Kidney (tissue), 14 donors: Measurements from ENCODE around the gene TRIM5. TPM values are rescaled to one million over a fixed set of nuclear protein-coding genes. Genes with fewer than 3 reads are reported as not detected.

Experiments
- DNase-seq, 5 donors: peaks; one replicate each; pipeline ENCODE4 v3.0.0-alpha.2; 2013 to 2020
- FAIRE-seq: peaks from 2 replicates; lab custom pipeline; 2012; peaks lifted over from hg19 to GRCh38; lab: Jason Lieb, UNC
- H3K27ac ChIP-seq, 2 donors: one replicate each; pipeline ENCODE4 v1.7.0; 2013; ENCODE audit warnings: low read depth in 2 of 2, low read length in 2 of 2, inconsistent platforms in 1 of 2
- H3K27me3 ChIP-seq: one replicate; pipeline ENCODE4 v1.7.1; 2013; ENCODE audit warnings: low read length, inconsistent platforms; ENCODE audit not compliant: control insufficient read depth, insufficient read depth
- H3K36me3 ChIP-seq, 3 donors: one replicate each; pipeline versions ENCODE4 v1.7.0 to v1.7.1; 2013; ENCODE audit warnings: low read length in 3 of 3, control low read depth in 1 of 3, inconsistent platforms in 1 of 3; ENCODE audit not compliant: insufficient read depth in 3 of 3, control insufficient read depth in 2 of 3
- H3K4me1 ChIP-seq, 3 donors: one replicate each; pipeline versions ENCODE4 v1.7.0 to v1.7.1; 2013; ENCODE audit warnings: low read length in 3 of 3, inconsistent platforms in 1 of 3, low read depth in 1 of 3; ENCODE audit not compliant: control insufficient read depth in 2 of 3, insufficient read depth in 2 of 3
- H3K4me3 ChIP-seq, 3 donors: one replicate each; pipeline versions ENCODE4 v1.7.0 to v1.8.1; 2013; ENCODE audit warnings: low read length in 3 of 3, control low read depth in 1 of 3, inconsistent platforms in 1 of 3
- H3K9ac ChIP-seq, 3 donors: one replicate each; pipeline versions ENCODE4 v1.7.0 to v1.7.1; 2013; ENCODE audit warnings: low read length in 3 of 3, control low read depth in 1 of 3, inconsistent platforms in 1 of 3
- H3K9me3 ChIP-seq, 3 donors: one replicate each; pipeline versions ENCODE4 v1.7.0 to v1.7.1; 2013; ENCODE audit warnings: low read length in 3 of 3, control low read depth in 1 of 3, inconsistent platforms in 1 of 3; ENCODE audit not compliant: control insufficient read depth in 2 of 3, insufficient read depth in 1 of 3
- intact Hi-C: fragments of 100-400 bp; cut with DNase I; formaldehyde crosslinking; loops from one replicate; pipeline ENCODE4 v1.11.1; 2022
- polyA plus RNA-seq: library from polyadenylated mRNA; stranded (reverse); fragments of 350-450 nt; fragmentation: Illumina TruSeq; extraction: RNeasy Lipid Tissue Mini Kit (QIAGEN cat#74804); gene quantifications from one replicate; pipeline ENCODE4 v1.2.3, GENCODE V29; 2014; ENCODE audit warnings: low read depth, low replicate concordance; ENCODE audit not compliant: insufficient read depth
- total RNA-seq: library from RNA; stranded (reverse); fragmentation: NEBNext Ultra II Directional; extraction: Animal tissue kit (Norgen Biotek cat#: 25700); gene quantifications from one replicate; pipeline ENCODE4 v1.2.1, GENCODE V29; 2021
- TF ChIP-seq, protein P1 (sequence below): IDR thresholded peaks from 3 replicates; pipeline ENCODE4 v1.5.1; 2012; ENCODE audit warnings: mild to moderate bottlenecking, moderate library complexity, borderline replicate concordance; ENCODE audit not compliant: insufficient read depth; ENCODE audit errors: extremely low read depth
- donor health status: control.
- donor health status: control.
- donor health status: control.
- donor health status: control.
- donor health status: control.
- donor health status: DM: yes; HTN: yes; CAD: no.
- donor health status: Normal renal cell carcinoma (clear cell type).

The TRIM5 gene
- total and polyA plus RNA-seq, 2 donors from 2014 or later, result 11.2 to 27.7 TPM

DNA sequence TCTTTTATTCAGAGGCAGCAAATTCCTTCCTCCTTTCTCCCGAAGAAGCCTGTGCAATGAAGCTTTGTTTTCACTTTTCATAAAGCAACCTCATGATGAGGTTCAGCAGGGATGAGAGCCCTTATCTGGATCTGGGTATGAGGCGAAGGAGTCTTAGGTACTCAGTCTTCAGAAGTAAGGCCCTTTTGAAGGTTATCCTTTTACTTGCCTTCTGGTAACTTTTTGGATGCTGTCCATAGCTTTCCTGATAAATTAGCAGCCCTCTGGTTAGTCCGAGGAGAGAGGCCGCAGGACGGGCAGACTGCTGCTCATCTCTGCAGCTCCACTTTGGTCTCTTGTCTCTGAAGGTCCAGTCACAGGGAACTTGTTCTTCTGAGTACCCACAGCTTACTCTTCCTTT lies 5.9 kb upstream of the TRIM5 start:
- Histone ChIP-seq H3K9me3 (no peaks in the 10 kb centered on the region), H3K36me3 (no peaks in the 10 kb centered on the region), H3K9ac (peak overlapping the region in 2 of 3 donors; percentile 37 to 87), H3K4me3 (peak overlapping the region in 2 of 3 donors; percentile 62 to 70), H3K27ac (peak overlapping the region; percentile 86 to 89), H3K4me1 (peaks cover 0 to 3% (median 0%) of the 10 kb centered on the region in 3 donors), H3K27me3 (no peaks in the 10 kb centered on the region)
- DNase-seq (peak in 1 of 5 donors; percentile 45), FAIRE-seq (no peak)
- TF ChIP-seq, protein P1, sequence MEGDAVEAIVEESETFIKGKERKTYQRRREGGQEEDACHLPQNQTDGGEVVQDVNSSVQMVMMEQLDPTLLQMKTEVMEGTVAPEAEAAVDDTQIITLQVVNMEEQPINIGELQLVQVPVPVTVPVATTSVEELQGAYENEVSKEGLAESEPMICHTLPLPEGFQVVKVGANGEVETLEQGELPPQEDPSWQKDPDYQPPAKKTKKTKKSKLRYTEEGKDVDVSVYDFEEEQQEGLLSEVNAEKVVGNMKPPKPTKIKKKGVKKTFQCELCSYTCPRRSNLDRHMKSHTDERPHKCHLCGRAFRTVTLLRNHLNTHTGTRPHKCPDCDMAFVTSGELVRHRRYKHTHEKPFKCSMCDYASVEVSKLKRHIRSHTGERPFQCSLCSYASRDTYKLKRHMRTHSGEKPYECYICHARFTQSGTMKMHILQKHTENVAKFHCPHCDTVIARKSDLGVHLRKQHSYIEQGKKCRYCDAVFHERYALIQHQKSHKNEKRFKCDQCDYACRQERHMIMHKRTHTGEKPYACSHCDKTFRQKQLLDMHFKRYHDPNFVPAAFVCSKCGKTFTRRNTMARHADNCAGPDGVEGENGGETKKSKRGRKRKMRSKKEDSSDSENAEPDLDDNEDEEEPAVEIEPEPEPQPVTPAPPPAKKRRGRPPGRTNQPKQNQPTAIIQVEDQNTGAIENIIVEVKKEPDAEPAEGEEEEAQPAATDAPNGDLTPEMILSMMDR, result no peak
- intact Hi-C loops, result no loop called here

GRCh38 chr11:5690216-5690615 lies 5.3 kb upstream of the TRIM5 start:
- no peak for FAIRE-seq
- peak overlapping the region in 2 of 3 donors; percentile 62 to 70 for H3K4me3 ChIP-seq

GRCh38 chr11:5689551-5689983 lies 4.7 kb upstream of the TRIM5 start, which contains the start of gene TRIM22:
Gene TRIM22, plus strand, starts transcription at chr11:5689790. Its CDS starts 6,443 bp downstream, at chr11:5696233.
- TF ChIP-seq, protein P1, result no peak
- DNase-seq (peak in 3 of 5 donors; percentile 28 to 67 (median 60)), FAIRE-seq (no peak)
- Histone ChIP-seq H3K27ac (peak within 1 kb of the TSS; percentile 86 to 89), H3K36me3 (no peaks in the 10 kb centered on the region), H3K9me3 (no peaks in the 10 kb centered on the region), H3K4me1 (peaks cover 0 to 3% (median 0%) of the 10 kb centered on the region in 3 donors), H3K27me3 (no peaks in the 10 kb centered on the region), H3K4me3 (peak within 1 kb of the TSS; percentile 37 to 70 (median 62)), H3K9ac (peak within 1 kb of the TSS; percentile 10 to 87 (median 27))
- intact Hi-C loops, result no loop called here

More at GRCh38 chr11:5690216-5690615, 5.3 kb upstream of the TRIM5 start:
- DNase-seq, result no peak
- Histone ChIP-seq H3K27me3 (no peaks in the 10 kb centered on the region), H3K36me3 (no peaks in the 10 kb centered on the region), H3K27ac (peak overlapping the region; percentile 86 to 89), H3K9ac (peak overlapping the region; percentile 10 to 87 (median 27)), H3K9me3 (no peaks in the 10 kb centered on the region), H3K4me1 (peaks cover 0 to 3% (median 0%) of the 10 kb centered on the region in 3 donors)
- TF ChIP-seq, protein P1, result no peak
- intact Hi-C loops, result no loop called here
